CD4-positive, alpha-beta T cell treated with Interleukin-21 for 1 hour (primary cell): ENCODE results near the gene CLEC16A.

Source experiments
- DNase-seq: peaks from one replicate; pipeline ENCODE4 v3.0.0-alpha.2; 2020

The CLEC16A gene

DNA sequence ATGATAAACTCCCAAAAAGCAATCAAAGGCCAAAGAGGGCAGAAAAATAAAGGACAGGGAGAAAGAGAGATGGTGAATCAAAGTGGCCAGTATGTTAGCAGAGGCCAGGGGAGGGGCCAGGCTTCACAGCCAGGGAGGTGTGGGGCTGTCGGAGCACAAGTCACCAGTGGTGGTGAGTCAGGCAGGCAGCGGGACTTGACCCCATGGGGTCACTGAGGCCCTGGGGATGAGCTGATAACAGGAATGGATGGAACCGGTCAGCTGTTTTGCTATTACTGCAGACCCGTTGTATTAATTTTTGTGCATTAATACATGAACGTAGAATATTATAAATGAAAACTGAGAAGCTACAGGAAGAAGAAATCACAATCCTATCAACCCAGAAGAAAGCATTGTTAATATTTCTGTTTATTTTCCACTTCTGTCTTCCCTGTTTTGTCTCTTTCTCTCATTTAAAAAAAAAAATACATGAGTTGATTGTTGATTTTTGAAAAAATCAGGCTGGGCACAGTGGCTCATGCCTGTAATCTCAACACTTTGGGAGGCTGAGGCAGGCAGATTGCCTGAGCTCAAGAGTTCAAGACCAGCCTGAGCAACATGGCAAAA is 204.8 kb downstream of the CLEC16A start:
- no peak for DNase-seq

DNA sequence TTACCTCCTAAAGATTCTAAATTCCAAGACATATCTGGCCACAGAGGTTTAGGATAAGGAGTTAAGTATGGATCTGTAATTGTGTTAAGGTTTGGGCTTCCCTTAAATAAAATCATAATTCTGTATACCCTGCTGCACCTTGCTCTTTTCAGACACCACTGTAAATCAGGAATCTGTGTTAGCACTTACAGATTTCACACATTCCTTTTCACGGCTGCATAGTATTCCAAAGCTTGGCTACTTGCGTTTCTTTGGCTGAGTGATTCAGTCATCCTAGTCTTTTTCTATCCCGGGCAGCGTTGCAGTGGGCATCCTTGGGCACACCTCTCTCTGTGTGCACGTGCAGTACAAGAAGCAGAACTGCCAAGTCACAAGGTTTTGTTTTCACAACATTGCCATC is 205.8 kb downstream of the CLEC16A start:
- DNase-seq, result no peak

DNA sequence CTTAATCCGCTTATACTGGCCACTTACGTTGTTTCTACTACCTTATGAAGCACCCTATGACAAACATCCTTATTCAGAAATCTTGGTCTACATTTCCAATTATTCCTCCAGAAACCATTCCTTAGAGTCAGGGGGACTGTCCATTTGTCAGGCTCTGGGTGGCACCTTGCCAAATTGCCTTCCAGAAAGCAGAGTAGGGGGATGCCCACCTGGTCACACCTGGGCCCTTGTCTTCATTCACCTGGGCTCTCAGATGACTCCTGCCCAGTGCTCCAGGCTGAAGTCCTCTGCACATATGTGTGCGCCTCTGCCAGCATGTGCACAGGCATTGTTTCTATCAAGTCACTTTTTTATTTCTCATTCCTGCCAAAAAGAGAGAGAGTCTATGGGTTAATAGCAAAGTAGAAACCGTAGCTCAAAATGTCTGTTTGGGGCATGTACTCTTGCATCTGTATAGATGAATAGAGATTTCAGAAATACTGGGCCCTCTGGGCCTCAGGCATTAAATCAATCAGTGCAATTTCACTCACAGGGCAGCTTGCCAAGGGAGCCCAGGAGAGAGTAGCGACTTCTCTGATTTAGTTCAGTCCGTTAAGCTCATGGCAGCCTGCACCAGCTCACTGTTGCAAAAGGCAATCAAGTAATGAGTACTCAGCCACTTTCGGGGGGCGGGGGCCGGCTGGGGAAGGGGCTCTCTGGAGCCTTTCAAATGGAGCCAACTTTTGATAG is 207.0 kb downstream of the CLEC16A start:
- no peak for DNase-seq

DNA sequence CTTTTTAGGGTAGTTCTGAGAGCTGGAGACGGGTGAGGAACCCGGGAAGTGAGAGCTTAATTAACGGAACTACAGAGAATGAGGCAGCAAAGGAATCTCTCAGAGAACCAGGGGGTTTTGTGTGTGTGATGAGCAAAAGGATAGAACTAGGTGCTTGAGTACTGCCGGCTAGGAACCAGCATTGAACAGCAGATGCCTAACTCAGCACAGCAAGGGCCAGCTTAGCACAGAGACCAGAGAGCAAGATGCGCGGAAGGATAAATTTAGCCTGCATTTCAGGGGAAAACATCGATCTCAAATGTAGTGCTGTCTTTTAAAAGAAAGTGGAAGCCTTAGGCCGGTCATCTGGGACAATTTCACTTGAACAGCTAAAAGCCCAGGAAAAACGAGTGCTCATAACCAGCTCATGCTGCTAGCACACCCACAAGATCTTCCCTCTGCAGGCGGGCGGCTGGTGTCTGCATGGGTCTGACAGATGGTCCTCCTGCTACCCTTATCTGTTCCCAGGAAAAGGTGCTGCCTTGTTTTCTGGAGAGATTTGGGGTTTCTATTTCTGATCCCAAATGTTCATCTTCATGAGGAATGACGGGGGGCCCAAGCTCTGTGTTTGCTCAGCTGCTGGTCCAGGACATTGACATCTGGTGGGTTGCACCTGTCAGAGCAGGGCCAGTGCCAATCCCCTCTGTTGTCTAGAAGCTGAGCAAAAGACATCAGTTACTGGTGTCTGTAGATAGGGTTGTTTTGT is 207.7 kb downstream of the CLEC16A start:
- DNase-seq, result no peak

DNA sequence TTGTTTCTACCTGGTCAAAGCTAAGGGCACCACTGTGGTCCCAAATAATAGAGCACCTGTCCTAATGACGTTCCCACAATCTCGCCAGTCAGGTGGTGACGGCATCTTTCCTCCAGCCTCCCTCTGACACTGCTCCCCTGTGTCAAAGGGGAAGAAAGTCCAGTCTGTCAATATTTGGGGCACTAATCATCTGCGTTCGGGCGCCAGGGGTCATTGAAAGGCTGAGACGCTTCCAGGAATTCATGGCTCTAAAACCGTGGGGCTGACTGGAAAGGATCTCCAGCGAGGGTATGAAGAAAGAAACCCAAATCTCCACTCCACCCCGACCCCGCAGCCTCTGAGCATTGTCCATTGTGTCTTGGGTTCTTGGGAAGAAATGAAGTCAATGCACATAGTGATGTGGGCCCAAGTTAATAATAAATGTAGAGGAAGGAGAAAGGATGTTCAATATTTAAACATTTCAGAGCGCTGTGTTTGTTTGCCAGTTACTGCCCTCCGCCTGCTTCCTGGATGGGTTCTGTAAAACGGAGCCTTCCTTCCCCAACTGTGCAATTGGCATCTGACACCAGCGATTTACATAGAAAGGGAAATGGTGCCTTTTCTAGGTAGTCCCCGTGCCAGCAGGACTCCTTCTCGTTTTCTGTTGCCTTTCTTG is 208.4 kb downstream of the CLEC16A start:
- no peak for DNase-seq

DNA sequence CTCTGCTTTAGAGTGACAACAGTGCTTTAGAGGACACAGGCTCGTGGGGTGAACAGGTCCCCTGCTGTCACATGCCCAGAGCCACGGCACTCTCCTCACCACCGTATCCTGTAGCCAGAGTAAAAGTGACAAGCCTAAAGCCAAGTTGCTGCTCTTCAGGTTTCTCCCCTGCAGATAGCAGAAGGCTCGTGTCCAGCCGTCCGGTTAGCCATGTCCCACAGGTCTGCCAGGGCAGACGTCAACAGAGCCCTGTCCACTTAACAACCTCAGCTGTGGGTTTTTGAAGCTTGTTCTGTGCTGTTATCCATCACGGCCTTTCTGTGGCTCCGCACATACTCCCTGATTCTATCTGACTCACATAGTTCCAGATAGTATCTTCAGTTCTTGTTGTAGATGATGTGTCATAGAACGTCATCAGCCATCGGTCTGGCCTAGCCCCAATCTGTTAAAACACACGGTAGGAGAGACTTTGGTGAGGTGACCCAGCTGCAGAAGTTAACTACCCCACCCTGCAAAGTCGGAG is 211.0 kb downstream of the CLEC16A start:
- DNase-seq, result no peak

DNA sequence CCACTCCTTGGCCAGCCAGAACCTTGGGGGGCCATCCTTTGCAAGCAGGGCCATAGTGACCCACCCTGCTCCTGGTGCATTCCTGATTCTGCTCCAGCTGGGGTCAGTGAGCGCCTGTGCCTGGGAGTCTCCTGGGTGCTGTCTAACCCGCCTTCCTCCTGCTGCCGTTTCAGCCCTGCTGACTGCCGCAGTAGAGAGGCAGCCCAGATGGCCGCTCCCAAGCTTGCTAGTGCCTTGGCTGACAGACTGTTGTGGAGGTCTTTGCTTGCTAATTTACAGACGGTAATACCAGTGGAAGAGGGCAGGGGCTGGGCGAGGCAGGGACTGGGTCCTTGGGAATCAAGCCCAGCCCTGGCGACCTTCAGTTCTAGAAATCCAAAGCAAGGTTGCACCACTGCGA is 212.0 kb downstream of the CLEC16A start:
- DNase-seq, result no peak

DNA sequence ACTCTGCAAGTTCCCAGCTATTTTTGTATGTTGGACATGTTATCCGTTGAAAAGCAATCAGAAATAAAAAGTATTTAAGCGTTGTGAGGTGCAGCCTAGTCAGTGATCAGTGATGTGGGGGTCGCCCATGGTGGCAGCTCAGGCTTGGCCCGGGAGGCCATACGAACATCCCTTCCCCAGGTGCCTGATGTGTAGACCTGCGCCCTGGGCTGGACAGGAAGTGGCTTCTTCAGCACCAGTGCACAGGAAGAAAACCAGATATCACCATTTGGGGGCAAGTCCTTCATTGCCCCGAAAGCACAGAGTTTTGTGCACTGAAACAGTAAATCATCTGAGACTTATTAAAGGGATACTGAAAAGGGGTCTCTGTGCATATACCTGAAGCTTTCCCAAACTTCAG is 212.8 kb downstream of the CLEC16A start:
- no peak for DNase-seq

DNA sequence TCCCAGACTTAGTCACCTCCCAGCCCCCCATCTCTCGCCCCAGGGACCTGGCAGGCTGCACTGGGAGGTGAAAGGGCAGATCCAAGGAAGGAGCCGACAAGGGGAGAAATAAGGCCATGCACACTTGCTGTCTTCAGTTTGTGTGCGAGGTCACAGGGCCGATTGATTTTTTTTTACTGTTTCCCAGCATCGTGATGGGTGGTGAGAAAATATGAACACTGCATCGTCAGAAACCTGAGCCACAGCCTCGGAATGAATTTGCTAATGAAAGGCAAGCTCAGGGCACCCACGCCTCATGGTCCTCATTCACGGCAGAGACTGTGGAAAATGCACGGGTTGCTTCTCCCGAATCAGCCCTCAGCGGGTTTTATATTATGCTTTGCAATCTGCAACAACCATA is 213.7 kb downstream of the CLEC16A start:
- no peak for DNase-seq

DNA sequence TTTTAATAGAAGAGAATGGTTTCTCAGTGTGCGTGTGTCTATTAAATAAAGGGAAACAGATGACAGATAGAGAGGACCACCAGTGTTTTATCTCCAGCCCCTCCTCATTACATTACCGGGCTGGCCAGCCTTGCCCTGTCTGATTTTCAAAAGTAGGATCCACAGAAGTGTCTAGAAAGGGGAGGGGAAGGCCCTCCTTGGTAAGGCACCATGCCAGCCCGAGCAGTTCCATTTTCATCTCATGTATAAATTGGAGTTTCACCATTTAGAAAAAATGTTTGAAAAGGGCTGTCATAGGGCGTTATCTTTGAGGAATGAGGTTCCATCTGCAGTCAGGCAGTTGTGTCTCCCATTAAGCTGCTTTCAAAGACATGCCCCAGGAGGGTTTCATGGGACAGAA is 214.9 kb downstream of the CLEC16A start:
- DNase-seq, result no peak

DNA sequence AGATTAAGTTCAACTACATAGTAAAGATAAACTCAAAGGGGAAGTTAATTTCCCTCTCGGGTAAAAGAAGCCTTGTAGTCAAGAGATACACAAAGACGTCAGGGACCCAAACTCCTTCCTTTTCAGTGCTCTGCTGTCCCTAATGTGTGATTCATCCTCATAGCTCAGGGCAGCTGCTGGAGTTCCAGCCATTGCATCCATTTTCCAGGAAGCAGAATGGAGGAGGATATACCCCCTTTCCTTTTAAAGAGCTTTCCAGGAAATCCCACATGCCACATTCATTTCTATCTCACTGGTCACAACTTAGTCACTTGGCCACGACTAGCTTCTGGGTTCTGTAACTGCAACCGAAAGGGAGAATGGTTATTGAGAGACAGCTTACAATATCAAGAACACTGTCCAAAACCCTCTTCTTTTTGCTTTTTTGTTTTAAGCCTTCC is 216.3 kb downstream of the CLEC16A start:
- DNase-seq, result no peak

DNA sequence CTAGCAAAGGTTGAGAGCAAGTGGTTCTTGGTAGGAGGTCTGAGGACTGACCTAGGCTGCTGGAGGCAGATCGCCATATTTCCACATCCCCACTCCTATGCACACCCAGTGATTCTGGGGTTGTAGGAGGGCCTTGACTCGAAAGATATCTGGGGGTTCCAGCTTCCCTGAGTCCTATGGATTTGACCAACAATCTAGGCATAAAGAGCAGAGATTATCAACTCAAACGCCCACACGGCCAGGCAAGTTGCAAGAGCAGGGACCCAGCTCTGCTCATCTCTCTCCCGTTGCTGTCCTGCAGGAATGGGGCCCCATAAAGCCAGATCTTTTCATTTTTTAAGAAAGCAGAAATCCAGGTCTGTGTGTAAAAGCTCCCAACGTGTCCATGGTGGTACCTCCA is 217.1 kb downstream of the CLEC16A start:
- no peak for DNase-seq

DNA sequence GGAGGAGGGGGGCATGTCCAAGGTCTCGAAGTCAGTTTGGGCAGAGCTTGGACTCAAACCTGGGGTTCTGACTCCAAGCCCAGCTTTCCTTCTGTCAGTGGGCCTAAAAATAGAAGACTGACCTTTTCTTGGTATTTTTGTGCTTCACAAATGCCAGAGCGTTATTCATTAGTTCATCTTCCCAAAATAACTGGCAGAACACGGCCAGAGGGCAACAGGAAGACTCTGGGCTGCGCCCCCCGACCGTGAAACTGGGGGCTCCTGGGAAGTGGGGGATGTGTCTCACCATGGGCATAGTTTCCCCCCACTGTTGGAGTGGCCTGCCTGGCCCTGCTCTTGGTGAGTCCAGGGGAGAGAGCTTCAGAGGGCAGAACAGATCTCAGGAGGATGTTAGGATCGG is 217.6 kb downstream of the CLEC16A start:
- DNase-seq, result no peak

DNA sequence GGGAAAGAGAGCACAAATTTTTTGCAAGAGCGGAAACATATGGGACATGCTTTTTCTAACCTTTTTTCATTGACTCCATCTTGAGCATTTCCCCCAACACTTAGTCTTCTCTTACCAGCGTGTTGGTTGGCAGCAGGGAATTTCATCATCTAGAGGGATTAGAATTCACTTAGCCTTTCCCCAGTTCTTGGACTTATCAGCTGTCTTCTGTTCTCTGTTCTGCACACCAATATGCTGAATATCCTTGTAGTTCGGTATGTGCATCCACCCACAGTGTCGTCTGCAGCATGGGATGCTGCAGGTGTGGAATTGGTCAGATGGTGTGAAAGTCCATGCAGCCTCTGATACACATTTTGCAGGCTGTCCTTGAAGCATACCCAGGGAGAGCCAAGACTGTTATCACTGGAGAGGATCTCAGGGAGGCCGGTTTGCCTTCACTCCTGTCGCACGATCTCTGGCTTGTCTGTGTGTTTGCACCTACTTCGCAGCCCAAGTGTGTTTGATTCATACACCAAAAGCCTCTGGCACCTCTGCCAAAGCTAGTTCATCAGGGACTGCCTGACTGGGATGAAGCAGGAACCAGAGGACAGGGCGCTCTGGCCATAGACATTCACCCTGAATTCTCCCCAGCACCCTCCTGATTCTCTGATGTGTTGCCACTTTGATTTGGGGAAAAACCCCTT is 218.4 kb downstream of the CLEC16A start:
- DNase-seq, result no peak

DNA sequence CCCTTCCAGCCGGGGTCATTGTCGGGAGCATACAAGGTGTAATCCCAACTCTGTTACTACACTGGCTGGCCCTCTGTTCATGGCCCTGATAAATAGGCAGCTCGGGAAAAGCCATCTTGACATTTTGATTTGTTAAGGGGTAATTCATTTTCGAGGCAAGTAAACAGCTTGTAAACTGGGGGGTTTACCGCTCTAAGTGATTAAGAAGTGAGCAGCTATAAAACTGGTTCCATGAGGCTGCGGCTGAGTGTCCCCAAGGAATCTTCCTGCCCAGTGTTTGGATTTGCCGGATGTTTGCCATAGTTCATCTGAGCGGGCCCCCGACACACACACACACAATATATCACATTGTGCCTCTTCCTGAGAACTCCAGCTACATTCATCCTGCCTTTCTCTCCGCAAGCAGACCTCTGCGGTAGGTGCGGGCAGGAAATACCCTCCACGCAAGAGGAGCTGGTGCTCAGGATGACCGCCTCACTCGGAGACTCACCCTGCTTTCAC is 219.4 kb downstream of the CLEC16A start:
- DNase-seq, result no peak

DNA sequence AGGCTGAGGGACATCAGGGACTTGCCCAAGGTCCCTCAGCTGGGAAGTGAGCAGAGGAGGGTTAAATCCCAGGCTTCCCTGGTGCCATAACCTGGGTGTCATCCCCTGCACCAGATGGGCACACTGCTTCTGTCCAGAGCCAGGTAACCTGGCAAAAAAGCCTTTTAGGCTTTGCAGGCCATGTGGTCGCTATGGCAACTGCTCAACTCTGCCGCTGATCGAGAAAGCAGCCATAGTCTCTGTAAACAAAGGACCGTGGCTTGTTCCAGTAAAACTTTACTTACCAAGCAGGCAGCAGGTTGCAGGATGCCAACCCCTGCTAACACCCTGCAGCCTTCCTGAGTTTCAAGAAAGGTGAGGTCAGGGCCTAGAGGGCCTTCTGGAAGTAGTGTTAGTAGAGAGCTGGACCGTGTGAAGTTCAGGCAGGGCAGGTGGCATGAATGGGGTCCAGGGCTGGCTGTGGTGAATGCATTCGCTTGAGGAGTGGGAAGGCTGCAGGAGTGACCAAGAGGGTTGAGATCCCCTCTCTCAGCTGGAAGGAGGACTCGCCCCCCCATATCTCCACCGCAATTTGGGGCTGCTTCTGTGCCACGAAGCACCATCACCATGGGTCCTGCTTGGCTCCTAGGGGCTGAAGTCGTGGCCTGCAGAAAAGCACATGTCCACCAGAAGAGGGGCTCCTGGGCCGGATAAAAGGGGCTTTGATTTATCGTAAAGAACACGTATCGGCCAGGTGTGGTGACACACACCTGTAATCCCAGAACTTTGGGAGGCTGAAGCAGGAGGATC is 220.3 kb downstream of the CLEC16A start:
- no peak for DNase-seq

DNA sequence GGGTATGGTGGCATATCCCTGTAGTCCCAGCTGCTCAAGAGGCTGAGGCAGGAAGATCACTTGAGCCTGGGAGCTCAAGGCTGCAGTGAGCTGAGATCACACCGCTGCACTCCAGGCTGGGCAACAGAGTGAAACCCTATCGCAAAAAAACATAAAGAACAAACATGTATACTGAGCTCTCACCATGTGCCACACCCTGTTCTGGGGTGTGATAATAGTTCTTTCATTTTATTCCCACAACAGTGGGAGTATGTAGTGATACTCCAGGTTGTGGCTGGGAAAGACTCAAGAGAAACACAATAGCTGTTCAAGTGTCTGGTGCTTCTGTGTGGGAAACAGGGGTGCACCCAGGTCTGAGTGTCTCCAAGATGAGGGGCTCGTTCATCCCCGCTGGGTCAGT is 221.0 kb downstream of the CLEC16A start:
- DNase-seq, result no peak

DNA sequence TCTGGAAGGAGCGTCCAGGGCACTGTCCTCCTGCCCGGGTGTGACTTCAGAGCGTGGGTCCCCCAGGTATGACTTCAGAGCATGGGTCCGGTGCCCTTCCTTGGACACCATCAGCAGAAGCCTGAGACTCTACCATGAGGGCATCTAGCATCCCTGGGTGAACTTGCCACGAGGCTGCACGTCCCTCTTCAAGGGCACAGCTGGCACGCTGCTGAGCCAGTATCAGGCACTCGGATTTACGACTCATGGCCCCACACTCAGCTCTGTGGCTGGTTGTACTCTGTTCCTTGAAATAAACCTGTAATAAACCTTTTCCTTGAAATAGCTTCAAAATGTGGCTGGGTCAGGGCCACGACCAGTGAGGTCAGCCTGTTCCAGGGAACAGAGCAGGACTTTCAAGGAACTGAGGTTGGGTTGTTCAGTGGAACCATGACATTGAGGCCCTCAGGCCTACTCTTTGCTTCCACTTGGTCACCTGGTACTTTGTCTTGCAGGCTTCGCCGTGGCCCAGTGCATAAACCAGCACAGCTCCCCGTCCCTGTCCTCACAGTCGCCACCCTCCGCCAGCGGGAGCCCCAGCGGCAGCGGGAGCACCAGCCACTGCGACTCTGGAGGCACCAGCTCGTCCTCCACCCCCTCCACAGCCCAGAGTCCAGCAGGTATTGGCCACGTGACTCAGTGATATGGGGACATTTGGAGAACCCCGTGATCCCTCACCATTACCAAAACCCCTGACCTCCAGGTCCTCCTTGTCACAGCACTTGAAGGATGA is 221.7 kb downstream of the CLEC16A start:
- DNase-seq, result no peak

DNA sequence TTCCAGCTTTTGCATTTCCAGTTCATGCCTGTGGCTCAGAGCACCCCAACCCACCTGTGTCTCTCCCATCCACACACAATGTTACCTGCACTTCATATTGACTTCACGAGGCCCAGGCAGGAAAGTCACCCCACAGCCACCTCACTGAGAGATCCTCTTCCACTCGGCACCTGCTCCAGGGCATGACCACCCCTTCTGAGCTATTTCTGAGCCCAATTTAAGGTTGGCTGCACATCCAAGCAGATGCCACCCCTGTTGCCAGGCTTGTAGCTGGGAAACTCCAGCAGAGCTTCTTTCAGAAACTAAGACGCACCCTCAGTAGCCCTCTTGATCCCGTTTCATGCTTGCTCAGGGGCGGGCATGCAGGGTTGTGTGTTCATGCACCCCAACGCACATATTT is 223.2 kb downstream of the CLEC16A start:
- no peak for DNase-seq

DNA sequence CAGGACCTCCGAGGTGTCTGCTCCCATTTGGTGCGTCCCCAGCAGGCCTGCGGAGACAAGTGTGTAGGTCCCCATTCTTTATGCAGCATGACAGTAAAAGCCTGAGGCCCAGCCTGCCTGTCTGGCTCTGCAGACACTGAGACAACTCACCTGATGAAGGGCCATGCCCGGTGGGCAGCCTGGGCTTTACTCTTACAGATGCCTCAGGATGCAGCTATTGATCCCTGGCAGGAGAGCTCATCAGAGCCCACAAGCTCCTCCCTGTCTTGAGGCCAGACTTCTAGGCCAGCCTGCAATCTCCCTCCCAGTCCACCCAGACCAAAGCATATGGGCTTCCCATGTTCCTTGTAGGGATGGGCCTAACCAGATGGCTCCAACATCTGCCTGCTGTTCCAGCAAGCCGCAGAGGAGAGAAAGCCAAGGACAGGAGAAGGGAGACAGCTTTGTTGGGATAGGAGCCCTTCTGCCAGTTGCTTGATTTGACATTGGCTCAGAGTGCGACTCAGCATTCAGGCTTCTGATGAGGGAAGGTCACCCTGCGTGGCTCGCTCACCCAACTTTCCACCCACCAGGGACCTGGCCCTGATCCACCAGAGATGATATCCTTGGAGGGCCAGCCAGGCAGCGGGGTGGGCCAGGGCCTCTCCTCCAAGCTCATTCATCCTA is 224.2 kb downstream of the CLEC16A start:
- DNase-seq, result no peak
